ENCODE data around the gene KCTD16.

- TF ChIP-seq POLR2A (IDR thresholded peaks at IDR 0.05) = no peak
- TF ChIP-seq CTCF (IDR thresholded peaks at IDR 0.05) = no peak
- TF ChIP-seq POLR2AphosphoS5 (IDR thresholded peaks at IDR 0.05) = no peak
Measured at GRCh38 chr5:144429405-144429804, 258.7 kb downstream of the KCTD16 start.

Data from suprapubic skin (tissue), 4 donors.